Esophagus muscularis mucosa (tissue), 3 donors: ENCODE data around the gene CX3CR1.
"Not testable (repeated sequence)": the region's sequence is repeated elsewhere in the genome, so short reads cannot be mapped to it uniquely, and the experiment has no call there.

Source experiments
- POLR2A ChIP-seq: fragments of 450-650 bp; IDR thresholded peaks from one replicate; pipeline ENCODE4 v1.6.1; 2017; ENCODE audit warnings: antibody characterized with exemption, moderate library complexity, mild to moderate bottlenecking, low read depth
- TF ChIP-seq, protein P1 (sequence below), 3 experiments: fragments of 200-600 bp in 2 of 3; fragments of 450-650 bp in 1 of 3; sonication (generic) in 2 of 3; IDR thresholded peaks; one replicate each; pipeline ENCODE4 v1.5.1; 2017 to 2019; ENCODE audit warnings: antibody characterized with exemption in 3 of 3, mild to moderate bottlenecking in 2 of 3, moderate library complexity in 1 of 3

DNA sequence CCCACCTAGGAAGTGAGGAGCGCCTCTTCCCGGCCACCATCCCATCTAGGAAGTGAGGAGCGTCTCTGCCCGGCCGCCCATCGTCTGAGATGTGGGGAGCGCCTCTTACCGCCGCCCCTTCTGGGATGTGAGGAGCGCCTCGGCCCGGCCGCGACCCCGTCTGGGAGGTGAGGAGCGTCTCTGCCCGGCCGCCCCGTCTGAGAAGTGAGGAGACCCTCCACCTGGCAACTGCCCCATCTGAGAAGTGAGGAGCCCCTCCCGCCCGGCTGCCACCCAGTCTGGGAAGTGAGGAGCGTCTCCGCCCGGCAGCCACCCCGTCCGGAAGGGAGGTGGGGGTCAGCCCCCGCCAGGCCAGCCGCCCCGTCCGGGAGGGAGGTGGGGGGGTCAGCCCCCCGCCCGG is 52.2 kb downstream of the CX3CR1 start:
- TF ChIP-seq, protein P1, sequence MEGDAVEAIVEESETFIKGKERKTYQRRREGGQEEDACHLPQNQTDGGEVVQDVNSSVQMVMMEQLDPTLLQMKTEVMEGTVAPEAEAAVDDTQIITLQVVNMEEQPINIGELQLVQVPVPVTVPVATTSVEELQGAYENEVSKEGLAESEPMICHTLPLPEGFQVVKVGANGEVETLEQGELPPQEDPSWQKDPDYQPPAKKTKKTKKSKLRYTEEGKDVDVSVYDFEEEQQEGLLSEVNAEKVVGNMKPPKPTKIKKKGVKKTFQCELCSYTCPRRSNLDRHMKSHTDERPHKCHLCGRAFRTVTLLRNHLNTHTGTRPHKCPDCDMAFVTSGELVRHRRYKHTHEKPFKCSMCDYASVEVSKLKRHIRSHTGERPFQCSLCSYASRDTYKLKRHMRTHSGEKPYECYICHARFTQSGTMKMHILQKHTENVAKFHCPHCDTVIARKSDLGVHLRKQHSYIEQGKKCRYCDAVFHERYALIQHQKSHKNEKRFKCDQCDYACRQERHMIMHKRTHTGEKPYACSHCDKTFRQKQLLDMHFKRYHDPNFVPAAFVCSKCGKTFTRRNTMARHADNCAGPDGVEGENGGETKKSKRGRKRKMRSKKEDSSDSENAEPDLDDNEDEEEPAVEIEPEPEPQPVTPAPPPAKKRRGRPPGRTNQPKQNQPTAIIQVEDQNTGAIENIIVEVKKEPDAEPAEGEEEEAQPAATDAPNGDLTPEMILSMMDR (IDR thresholded peaks at IDR 0.05) = not testable (repeated sequence)
- TF ChIP-seq POLR2A = not testable (repeated sequence)
